Measurements from ENCODE around the gene ZMIZ1. TPM values are rescaled to one million over a fixed set of nuclear protein-coding genes. Genes with fewer than 3 reads are reported as not detected.

Gene ZMIZ1
- polyA plus RNA-seq, 1 experiment, result 7.6 TPM

DNA sequence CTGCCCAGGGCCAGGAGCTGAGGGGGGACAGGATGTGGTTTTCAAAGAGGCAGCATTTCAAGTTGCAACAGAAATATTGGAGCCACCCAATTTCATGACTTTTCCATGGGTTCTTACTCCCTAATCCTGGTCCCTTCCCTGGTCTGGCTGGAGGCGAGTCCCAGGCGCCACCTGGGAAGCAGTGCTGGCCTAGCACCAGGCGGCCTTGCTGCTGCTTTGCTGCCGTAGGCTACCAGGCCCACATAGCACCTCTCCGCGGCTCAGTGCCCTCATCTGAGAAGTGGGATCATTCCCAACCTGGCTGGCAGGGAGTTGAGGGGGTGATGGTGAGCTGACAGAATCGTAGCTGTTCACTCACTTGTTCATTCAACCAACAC lies 33.7 kb downstream of the ZMIZ1 start:
- no peak for DNase-seq (ENCODE audit: low read depth, low spot score)
- no peaks in the 10 kb centered on the region for H3K27me3 ChIP-seq (ENCODE audit: control insufficient read depth, insufficient read depth, low read length)
- H3K4me3 ChIP-seq (ENCODE audit: low read depth, low read length), result no peak overlapping the region
- H3K9me3 ChIP-seq (ENCODE audit: control insufficient read depth, insufficient read depth, low read length), result no peaks in the 10 kb centered on the region
- TF ChIP-seq, protein P1, sequence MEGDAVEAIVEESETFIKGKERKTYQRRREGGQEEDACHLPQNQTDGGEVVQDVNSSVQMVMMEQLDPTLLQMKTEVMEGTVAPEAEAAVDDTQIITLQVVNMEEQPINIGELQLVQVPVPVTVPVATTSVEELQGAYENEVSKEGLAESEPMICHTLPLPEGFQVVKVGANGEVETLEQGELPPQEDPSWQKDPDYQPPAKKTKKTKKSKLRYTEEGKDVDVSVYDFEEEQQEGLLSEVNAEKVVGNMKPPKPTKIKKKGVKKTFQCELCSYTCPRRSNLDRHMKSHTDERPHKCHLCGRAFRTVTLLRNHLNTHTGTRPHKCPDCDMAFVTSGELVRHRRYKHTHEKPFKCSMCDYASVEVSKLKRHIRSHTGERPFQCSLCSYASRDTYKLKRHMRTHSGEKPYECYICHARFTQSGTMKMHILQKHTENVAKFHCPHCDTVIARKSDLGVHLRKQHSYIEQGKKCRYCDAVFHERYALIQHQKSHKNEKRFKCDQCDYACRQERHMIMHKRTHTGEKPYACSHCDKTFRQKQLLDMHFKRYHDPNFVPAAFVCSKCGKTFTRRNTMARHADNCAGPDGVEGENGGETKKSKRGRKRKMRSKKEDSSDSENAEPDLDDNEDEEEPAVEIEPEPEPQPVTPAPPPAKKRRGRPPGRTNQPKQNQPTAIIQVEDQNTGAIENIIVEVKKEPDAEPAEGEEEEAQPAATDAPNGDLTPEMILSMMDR (IDR thresholded peaks at IDR 0.05; ENCODE audit: low read depth, low read length), result no peak
- H3K27ac ChIP-seq (ENCODE audit: low read depth, low read length), result peak overlapping the region; percentile 73
- CTCF ChIA-PET, result interaction anchor here (2.1 kb wide), 1 partner anchor 93 kb away, joined by 8 read pairs; no protein-coding TSS in a partner anchor
- POLR2A ChIA-PET, result interaction anchor here (1.2 to 1.7 kb wide), 2 partner anchors 9 to 11 kb away, joined by 4 to 6 read pairs; no protein-coding TSS in a partner anchor

DNA sequence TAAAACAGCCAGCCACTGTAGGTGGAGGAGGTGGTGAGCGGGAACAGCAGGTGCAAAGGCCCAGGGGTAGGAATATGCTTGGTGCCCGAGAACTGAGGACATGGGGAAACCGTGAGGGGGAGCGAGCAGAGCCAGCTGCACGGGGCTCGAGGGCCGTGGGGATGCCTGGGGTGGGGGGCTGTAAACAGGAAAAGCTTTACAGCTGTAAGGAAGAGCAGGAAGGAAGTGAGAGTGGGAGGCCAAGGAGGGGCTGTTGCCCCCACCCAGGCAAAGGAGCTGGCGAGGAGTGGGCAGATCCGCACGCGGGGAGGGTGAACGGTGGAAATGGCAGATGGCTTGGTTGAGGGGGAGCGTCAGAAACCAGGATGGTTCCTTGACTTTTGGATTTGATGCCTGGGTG lies 34.4 kb downstream of the ZMIZ1 start:
- TF ChIP-seq, protein P1 (IDR thresholded peaks at IDR 0.05; ENCODE audit: low read depth, low read length), result no peak
- CTCF ChIA-PET, result interaction anchor here (0.6 to 2.1 kb wide), 2 partner anchors 92 to 891 kb away, joined by 4 to 8 read pairs; no protein-coding TSS in a partner anchor

GRCh38 chr10:79103585-79103984 lies 34.8 kb downstream of the ZMIZ1 start:
- POLR2A ChIA-PET, result no interaction called here
- Histone ChIP-seq H3K4me3 (ENCODE audit: low read depth, low read length) (no peak overlapping the region), H3K9me3 (ENCODE audit: control insufficient read depth, insufficient read depth, low read length) (no peaks in the 10 kb centered on the region), H3K27me3 (ENCODE audit: control insufficient read depth, insufficient read depth, low read length) (no peaks in the 10 kb centered on the region), H3K27ac (ENCODE audit: low read depth, low read length) (no peak overlapping the region)
- DNase-seq (ENCODE audit: low read depth, low spot score), result no peak
- CTCF ChIA-PET, result interaction anchor here (0.6 to 2.1 kb wide), 2 partner anchors 92 to 891 kb away, joined by 4 to 8 read pairs; no protein-coding TSS in a partner anchor
- TF ChIP-seq, protein P1 (IDR thresholded peaks at IDR 0.05; ENCODE audit: low read depth, low read length), result no peak

More for the DNA sequence above, 34.4 kb downstream of the ZMIZ1 start:
- Histone ChIP-seq H3K27me3 (ENCODE audit: control insufficient read depth, insufficient read depth, low read length) (no peaks in the 10 kb centered on the region), H3K9me3 (ENCODE audit: control insufficient read depth, insufficient read depth, low read length) (no peaks in the 10 kb centered on the region), H3K27ac (ENCODE audit: low read depth, low read length) (no peak overlapping the region), H3K4me3 (ENCODE audit: low read depth, low read length) (no peak overlapping the region)
- POLR2A ChIA-PET, result interaction anchor here (1.7 kb wide), 1 partner anchor 10 kb away, joined by 4 read pairs; no protein-coding TSS in a partner anchor
- no peak for DNase-seq (ENCODE audit: low read depth, low spot score)

DNA sequence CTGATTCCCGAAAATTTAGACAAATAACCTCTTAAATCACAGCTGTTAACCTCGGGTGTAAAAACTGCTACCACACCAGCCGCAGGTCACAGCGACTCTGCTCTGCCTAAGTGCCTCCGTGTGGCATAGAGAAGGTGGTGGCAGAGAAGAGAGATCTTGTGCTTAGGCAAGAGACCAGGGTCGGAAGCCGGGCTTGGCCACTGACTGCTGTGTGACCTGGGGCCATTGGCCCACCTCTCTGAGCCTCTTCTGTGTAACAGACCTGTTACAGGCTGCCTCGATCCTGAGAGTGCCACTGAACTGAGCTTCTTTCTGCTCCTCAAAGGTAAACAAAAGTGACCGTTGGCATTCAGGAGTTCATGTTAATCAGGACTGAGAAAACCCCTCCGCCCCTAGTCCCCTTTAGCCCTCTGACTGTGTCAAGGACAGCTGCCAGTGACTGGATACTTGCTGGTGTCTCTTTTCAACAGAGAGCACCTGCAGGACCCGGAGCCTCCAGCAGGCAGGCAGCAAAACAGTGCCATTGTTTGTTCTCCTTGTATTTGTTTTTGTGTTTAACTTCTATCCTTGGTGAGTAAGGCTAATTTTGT lies 36.5 kb downstream of the ZMIZ1 start:
- ChIA-PET CTCF (interaction anchor here (1.2 to 1.3 kb wide), 2 partner anchors 9 to 1058 kb away, joined by 4 to 5 read pairs; no protein-coding TSS in a partner anchor), POLR2A (interaction anchor here (0.6 kb wide), 1 partner anchor 97 kb away, joined by 3 read pairs; no protein-coding TSS in a partner anchor)

More for the DNA sequence above, 36.5 kb downstream of the ZMIZ1 start:
- Histone ChIP-seq H3K9me3 (ENCODE audit: control insufficient read depth, insufficient read depth, low read length) (no peaks in the 10 kb centered on the region), H3K27ac (ENCODE audit: low read depth, low read length) (peak overlapping the region; percentile 31), H3K27me3 (ENCODE audit: control insufficient read depth, insufficient read depth, low read length) (no peaks in the 10 kb centered on the region), H3K4me3 (ENCODE audit: low read depth, low read length) (no peak overlapping the region)
- DNase-seq (ENCODE audit: low read depth, low spot score), result no peak
- TF ChIP-seq, protein P1 (IDR thresholded peaks at IDR 0.05; ENCODE audit: low read depth, low read length), result peak; percentile 9; the same call in 1 of the 2 replicates
